NCI-H1694 (cell line): ENCODE data around the gene FOXP3.

ENCODE experiments used
- DNase-seq: peaks from one replicate; lab custom pipeline; 2025; lab: John Stamatoyannopoulos, UW

Gene FOXP3

GRCh38 chrX:49273181-49273727, 8.7 kb upstream of the FOXP3 start:
- no peak for DNase-seq

GRCh38 chrX:49272421-49272820, 7.9 kb upstream of the FOXP3 start:
- no peak for DNase-seq

GRCh38 chrX:49271341-49271740, 6.8 kb upstream of the FOXP3 start:
- DNase-seq = no peak

- DNase-seq = no peak
Measured at GRCh38 chrX:49270249-49270921, 5.9 kb upstream of the FOXP3 start.

GRCh38 chrX:49269767-49270248, 5.3 kb upstream of the FOXP3 start, which contains the start of gene PPP1R3F:
Gene PPP1R3F, plus strand, starts transcription at chrX:49269793. Its CDS starts 77 bp downstream, at chrX:49269870.
- DNase-seq = no peak

GRCh38 chrX:49269010-49269766, 4.7 kb upstream of the FOXP3 start:
- DNase-seq = peak; percentile 97

- no peak for DNase-seq
Measured at GRCh38 chrX:49268702-49269009, 4.1 kb upstream of the FOXP3 start.

GRCh38 chrX:49266523-49267445, 2.3 kb upstream of the FOXP3 start:
- DNase-seq = peak; percentile 4

GRCh38 chrX:49263631-49264030, 879 bp downstream of the FOXP3 start:
- no peak for DNase-seq

GRCh38 chrX:49262603-49263002, 1.9 kb downstream of the FOXP3 start:
- DNase-seq = no peak

- no peak for DNase-seq
Measured at GRCh38 chrX:49260221-49260985, 4.1 kb downstream of the FOXP3 start.

GRCh38 chrX:49258749-49259124, 5.8 kb downstream of the FOXP3 start:
- DNase-seq = no peak

- DNase-seq = no peak
Measured at GRCh38 chrX:49257846-49258748, 6.4 kb downstream of the FOXP3 start.

GRCh38 chrX:49257074-49257790, 7.3 kb downstream of the FOXP3 start:
- no peak for DNase-seq

GRCh38 chrX:49256268-49256995, 8.1 kb downstream of the FOXP3 start:
- no peak for DNase-seq

GRCh38 chrX:49254639-49255038, 9.9 kb downstream of the FOXP3 start:
- no peak for DNase-seq

- DNase-seq = no peak
Measured at GRCh38 chrX:49251325-49251724, 13.2 kb downstream of the FOXP3 start.

- no peak for DNase-seq
Measured at GRCh38 chrX:49250578-49250977, 13.9 kb downstream of the FOXP3 start.

- no peak for DNase-seq
Measured at GRCh38 chrX:49250066-49250465, 14.4 kb downstream of the FOXP3 start.
